RPMI8226 (cell line): ENCODE measurements around the gene EXOC7.
"Not testable (repeated sequence)": the region's sequence is repeated elsewhere in the genome, so short reads cannot be mapped to it uniquely, and the experiment has no call there.

Experiments used
- DNase-seq: peaks from one replicate; pipeline ENCODE4 v3.0.0-alpha.2; 2015

Gene EXOC7

GRCh38 chr17:76074390-76075363 is 28.9 kb downstream of the EXOC7 start, which contains the start of gene GALR2:
Gene GALR2, plus strand, starts transcription at chr17:76074781. Its CDS starts 103 bp downstream, at chr17:76074884.
- peak; percentile 21 for DNase-seq

- DNase-seq: peak; percentile 91
Observed at GRCh38 chr17:76072148-76072858, 31.3 kb downstream of the EXOC7 start, which contains the start of gene SRP68. Gene SRP68, minus strand, starts transcription at chr17:76072517. Its CDS starts 26 bp downstream, at chr17:76072491.

- peak; percentile 33 for DNase-seq
Observed at GRCh38 chr17:76071531-76072147, 31.9 kb downstream of the EXOC7 start.

- DNase-seq: no peak
Observed at GRCh38 chr17:76065775-76066174, 37.8 kb downstream of the EXOC7 start.

GRCh38 chr17:76063875-76064546 is 39.6 kb downstream of the EXOC7 start:
- no peak for DNase-seq

GRCh38 chr17:76058264-76058663 is 45.3 kb downstream of the EXOC7 start:
- not testable (repeated sequence) for DNase-seq

- DNase-seq: no peak
Observed at GRCh38 chr17:76056882-76057281, 46.7 kb downstream of the EXOC7 start.

- no peak for DNase-seq
Observed at GRCh38 chr17:76054112-76054476, 49.5 kb downstream of the EXOC7 start.

GRCh38 chr17:76053246-76054111 is 50.1 kb downstream of the EXOC7 start:
- no peak for DNase-seq

GRCh38 chr17:76051561-76051960 is 52.0 kb downstream of the EXOC7 start:
- no peak for DNase-seq

GRCh38 chr17:76050538-76051467 is 52.8 kb downstream of the EXOC7 start:
- no peak for DNase-seq

- DNase-seq: no peak
Observed at GRCh38 chr17:76049836-76050537, 53.6 kb downstream of the EXOC7 start.

GRCh38 chr17:76049239-76049638 is 54.3 kb downstream of the EXOC7 start:
- DNase-seq: no peak

GRCh38 chr17:76048711-76049110 is 54.9 kb downstream of the EXOC7 start:
- DNase-seq: no peak

GRCh38 chr17:76048025-76048605 is 55.5 kb downstream of the EXOC7 start:
- no peak for DNase-seq

GRCh38 chr17:76046064-76046463 is 57.5 kb downstream of the EXOC7 start:
- no peak for DNase-seq

GRCh38 chr17:76044475-76045007 is 59.0 kb downstream of the EXOC7 start:
- DNase-seq: not testable (repeated sequence)

- DNase-seq: not testable (repeated sequence)
Observed at GRCh38 chr17:76042868-76043267, 60.7 kb downstream of the EXOC7 start.

- DNase-seq: no peak
Observed at GRCh38 chr17:76040376-76040775, 63.2 kb downstream of the EXOC7 start.
